ENCODE data around the gene TUG1. TPM values are rescaled to one million over a fixed set of nuclear protein-coding genes. Genes with fewer than 3 reads are reported as not detected.

Gene TUG1
- total RNA-seq, 6 donors from 2014 or later = 51.8 to 135 (median 54.2) TPM

DNA sequence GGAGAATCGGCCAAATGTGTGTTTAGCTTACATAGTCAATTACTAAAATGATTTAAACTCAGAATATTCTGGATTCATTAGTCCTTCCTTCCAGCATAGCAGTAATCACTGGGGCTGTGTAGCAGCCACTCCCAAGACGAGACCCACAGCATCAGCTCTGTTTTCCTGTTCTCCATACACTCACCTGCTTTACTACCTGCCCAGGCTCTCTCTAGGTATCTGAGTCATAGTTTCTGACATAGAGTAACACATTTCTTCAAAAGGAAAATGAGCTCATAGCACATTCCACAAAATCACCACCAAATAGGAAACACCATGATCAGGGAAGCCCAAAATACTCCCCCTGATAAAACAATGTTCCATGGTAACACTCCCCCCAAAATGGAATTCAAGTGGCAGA, 23.4 kb upstream of the TUG1 start:
- TF ChIP-seq POLR2AphosphoS5 (IDR thresholded peaks at IDR 0.05) = no peak
- TF ChIP-seq EP300 (IDR thresholded peaks at IDR 0.05) = no peak
- no peak for TF ChIP-seq POLR2A (IDR thresholded peaks at IDR 0.05)
- TF ChIP-seq, protein P1, sequence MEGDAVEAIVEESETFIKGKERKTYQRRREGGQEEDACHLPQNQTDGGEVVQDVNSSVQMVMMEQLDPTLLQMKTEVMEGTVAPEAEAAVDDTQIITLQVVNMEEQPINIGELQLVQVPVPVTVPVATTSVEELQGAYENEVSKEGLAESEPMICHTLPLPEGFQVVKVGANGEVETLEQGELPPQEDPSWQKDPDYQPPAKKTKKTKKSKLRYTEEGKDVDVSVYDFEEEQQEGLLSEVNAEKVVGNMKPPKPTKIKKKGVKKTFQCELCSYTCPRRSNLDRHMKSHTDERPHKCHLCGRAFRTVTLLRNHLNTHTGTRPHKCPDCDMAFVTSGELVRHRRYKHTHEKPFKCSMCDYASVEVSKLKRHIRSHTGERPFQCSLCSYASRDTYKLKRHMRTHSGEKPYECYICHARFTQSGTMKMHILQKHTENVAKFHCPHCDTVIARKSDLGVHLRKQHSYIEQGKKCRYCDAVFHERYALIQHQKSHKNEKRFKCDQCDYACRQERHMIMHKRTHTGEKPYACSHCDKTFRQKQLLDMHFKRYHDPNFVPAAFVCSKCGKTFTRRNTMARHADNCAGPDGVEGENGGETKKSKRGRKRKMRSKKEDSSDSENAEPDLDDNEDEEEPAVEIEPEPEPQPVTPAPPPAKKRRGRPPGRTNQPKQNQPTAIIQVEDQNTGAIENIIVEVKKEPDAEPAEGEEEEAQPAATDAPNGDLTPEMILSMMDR (IDR thresholded peaks at IDR 0.05) = no peak
- 88 to 95% methylated on average over 2 of the region's 2 CpGs for WGBS, 2 donors
- ATAC-seq (ENCODE audit: low FRiP score in 2 of 2) (no peak), DNase-seq (no peak)
- peaks cover 22 to 93% (median 71%) of the 10 kb centered on the region in 4 donors for H3K36me3 ChIP-seq
- H3K27ac ChIP-seq = no peak overlapping the region
- H3K9me3 ChIP-seq = no peaks in the 10 kb centered on the region
- H3K27me3 ChIP-seq = no peaks in the 10 kb centered on the region
- H3K4me1 ChIP-seq = peaks cover 0 to 18% (median 6%) of the 10 kb centered on the region in 4 donors
- H3K4me3 ChIP-seq = no peak overlapping the region

DNA sequence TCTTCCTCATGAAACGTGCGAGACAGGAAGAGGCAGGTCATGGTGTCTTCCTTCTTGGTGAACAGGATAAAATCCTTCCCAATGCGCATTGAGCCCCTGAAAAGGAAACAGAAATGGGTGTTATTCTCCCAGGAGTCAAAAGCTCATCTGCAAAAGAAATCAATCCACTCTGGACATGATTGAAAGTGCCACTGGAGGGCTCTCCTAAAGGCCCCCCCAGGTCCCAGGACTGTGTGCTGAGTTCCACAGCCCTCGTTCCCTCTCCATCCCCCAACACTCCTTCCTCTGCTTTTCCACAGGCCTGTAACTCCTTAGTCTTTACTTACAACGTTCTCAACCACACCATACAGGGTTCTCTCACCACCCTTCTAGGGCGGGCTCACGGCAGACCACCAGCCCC, 22.7 kb upstream of the TUG1 start:
- H3K4me3 ChIP-seq = no peak overlapping the region
- H3K27me3 ChIP-seq = no peaks in the 10 kb centered on the region
- no peak for TF ChIP-seq EP300 (IDR thresholded peaks at IDR 0.05)
- TF ChIP-seq, protein P1 (IDR thresholded peaks at IDR 0.05) = no peak
- TF ChIP-seq POLR2AphosphoS5 (IDR thresholded peaks at IDR 0.05) = no peak
- no peak for TF ChIP-seq POLR2A (IDR thresholded peaks at IDR 0.05)
- ATAC-seq (ENCODE audit: low FRiP score in 2 of 2) (no peak), DNase-seq (no peak)
- 67 to 69% methylated on average over 7 of the region's 7 CpGs for WGBS, 2 donors
- no peak overlapping the region for H3K27ac ChIP-seq
- no peaks in the 10 kb centered on the region for H3K9me3 ChIP-seq
- peaks cover 20 to 90% (median 66%) of the 10 kb centered on the region in 4 donors for H3K36me3 ChIP-seq
- H3K4me1 ChIP-seq = peaks cover 0 to 18% (median 6%) of the 10 kb centered on the region in 4 donors

DNA sequence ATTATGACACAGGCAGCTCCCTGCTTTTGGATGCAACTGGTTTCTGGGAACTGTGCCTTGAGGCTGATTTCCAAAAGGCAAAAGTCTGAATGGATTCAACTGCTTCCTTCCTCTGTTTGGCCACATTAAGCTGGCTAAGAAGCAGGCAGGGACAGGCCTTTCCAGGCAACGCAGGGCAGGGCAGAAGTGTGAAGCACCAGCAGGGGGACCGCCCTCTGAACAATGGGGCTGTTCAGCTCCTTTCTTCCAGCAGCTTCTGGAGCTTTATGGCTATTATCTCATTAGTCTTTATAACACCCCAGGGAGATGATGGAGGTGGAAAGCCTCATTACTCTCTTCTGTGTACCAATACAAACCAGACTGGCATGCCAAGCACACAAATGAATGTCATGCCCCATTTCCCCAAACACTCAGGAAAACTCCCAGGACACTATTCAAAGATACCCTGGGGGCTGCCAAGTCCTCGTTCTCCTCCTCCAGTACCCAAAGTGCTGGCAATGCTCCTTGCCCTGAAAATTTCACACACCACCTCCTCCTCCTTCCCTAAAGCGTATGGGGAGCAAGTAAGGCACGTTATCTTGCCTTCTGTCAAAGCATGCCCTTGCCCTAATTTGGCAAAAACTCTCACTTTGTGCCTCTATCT, 21.8 kb upstream of the TUG1 start:
- Histone ChIP-seq H3K4me3 (no peak overlapping the region), H3K27me3 (no peaks in the 10 kb centered on the region), H3K9me3 (no peaks in the 10 kb centered on the region), H3K36me3 (peaks cover 17 to 81% (median 57%) of the 10 kb centered on the region in 4 donors), H3K4me1 (peaks cover 4 to 18% (median 11%) of the 10 kb centered on the region in 4 donors), H3K27ac (peak overlapping the region in 2 of 4 donors; percentile 32 to 42)
- 50 to 67% methylated on average over 5 of the region's 5 CpGs for WGBS, 2 donors
- DNase-seq (no peak), ATAC-seq (ENCODE audit: low FRiP score in 2 of 2) (no peak)
- TF ChIP-seq POLR2AphosphoS5 (IDR thresholded peaks at IDR 0.05) = no peak

DNA sequence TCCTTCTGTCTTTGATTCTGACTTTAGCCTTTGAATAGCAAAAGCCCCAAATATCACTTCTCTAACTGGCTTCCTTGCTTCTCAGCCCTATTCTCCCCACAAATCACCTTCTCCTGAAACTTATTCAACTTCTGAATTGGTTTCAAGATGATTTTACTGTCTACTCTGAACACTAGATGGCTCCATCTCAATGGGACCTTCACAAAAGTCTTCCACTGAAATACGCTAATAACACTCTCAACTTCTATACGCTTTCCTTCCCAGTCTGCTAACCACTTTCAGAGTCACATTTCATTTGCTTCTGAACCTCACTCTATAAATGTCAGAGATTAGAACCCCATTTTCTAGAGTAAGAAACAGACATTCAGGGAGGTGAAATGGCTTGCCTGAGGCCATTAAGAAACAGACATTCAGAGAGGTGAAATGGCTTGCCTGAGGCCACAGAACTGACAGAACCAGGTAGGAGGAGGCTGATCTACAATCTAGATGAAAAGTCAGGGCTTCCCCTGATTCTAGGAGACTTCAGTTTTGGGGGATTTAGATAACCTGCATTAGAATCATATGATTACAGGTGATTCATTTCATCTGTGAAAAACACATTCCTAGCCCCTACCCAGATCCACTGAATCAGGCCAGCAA, 21.1 kb upstream of the TUG1 start:
- peaks cover 15 to 79% (median 53%) of the 10 kb centered on the region in 4 donors for H3K36me3 ChIP-seq
- no peak overlapping the region for H3K4me3 ChIP-seq
- peaks cover 6 to 18% (median 12%) of the 10 kb centered on the region in 4 donors for H3K4me1 ChIP-seq
- H3K27ac ChIP-seq = peak overlapping the region in 2 of 4 donors; percentile 32 to 42
- no peak for DNase-seq
- H3K27me3 ChIP-seq = no peaks in the 10 kb centered on the region
- TF ChIP-seq, protein P1 (IDR thresholded peaks at IDR 0.05) = peak; percentile 27 to 65 (median 44)
- TF ChIP-seq POLR2A (IDR thresholded peaks at IDR 0.05) = no peak
- no peak for TF ChIP-seq POLR2AphosphoS5 (IDR thresholded peaks at IDR 0.05)
- peak in 1 of 2 donors; percentile 60 for ATAC-seq (ENCODE audit: low FRiP score in 2 of 2)
- 23 to 37% methylated on average over 2 of the region's 2 CpGs for WGBS, 2 donors
- no peaks in the 10 kb centered on the region for H3K9me3 ChIP-seq

DNA sequence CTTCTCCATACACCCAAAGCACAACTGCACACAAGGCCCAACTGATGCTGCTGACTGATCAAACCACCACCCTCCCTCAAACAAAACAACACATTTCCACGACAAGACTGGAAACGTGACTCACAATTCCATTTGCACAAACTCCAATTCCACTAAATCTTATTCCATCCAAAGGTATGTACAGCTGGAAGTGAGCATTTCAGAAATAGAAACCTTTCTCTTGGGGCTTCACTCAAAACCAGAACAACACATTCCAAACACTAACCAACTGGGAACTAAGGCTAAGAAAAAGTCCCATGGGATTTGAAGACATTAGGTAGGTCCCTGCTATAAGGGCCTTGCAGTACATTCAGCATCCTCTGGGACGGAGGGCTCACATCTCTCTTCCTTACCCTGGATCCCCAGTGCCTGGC, 20.1 kb upstream of the TUG1 start:
- DNase-seq = no peak
- Histone ChIP-seq H3K27me3 (no peaks in the 10 kb centered on the region), H3K27ac (no peak overlapping the region), H3K4me3 (no peak overlapping the region), H3K9me3 (no peaks in the 10 kb centered on the region), H3K36me3 (peaks cover 15 to 76% (median 47%) of the 10 kb centered on the region in 4 donors), H3K4me1 (peaks cover 6 to 18% (median 12%) of the 10 kb centered on the region in 4 donors)
- ATAC-seq (ENCODE audit: low FRiP score in 2 of 2) = no peak
- 73 to 84% methylated on average over 3 of the region's 3 CpGs for WGBS, 2 donors
- no peak for TF ChIP-seq POLR2A (IDR thresholded peaks at IDR 0.05)
